ENCODE data around the gene UBE2J1. TPM values are rescaled to one million over a fixed set of nuclear protein-coding genes. Genes with fewer than 3 reads are reported as not detected.

The UBE2J1 gene
- total RNA-seq, 1 experiment from 2014 or later: 23.3 TPM

DNA sequence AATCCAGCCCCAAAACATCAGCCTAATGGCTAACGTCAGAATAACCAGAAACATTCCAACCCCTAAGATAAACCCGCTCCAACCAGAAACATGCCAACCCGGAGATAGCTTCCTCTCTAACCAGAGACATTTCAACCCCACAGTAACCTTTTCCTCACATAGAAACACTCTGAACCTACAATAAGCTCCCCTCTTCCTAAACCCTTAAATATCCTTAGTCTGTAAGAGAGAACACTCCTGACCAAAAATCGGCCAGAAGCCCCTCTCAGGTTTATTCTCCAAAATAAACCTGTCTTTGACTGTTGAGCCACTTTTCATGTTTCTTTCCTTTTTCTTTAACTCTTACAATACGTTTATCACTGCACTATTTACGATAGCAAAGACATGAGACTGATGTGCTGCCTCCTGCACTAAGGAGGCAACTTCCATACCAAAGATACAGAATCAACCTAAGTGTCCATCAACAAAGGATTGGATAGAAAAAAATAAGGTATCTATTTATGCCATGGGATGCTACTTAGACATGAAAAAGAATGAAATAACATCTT lies 32.4 kb downstream of the UBE2J1 start:
- H3K27ac ChIP-seq (ENCODE audit: low read depth, low read length): no peak overlapping the region
- BruUV-seq (replicated peaks): no TSS peak
- no peak for TF ChIP-seq SIN3A (IDR thresholded peaks at IDR 0.05; ENCODE audit: low read depth)
- no peak for TF ChIP-seq RAD21 (IDR thresholded peaks at IDR 0.05; ENCODE audit: low read depth)
- TF ChIP-seq JUND (IDR thresholded peaks at IDR 0.05): no peak
- TF ChIP-seq CBX3 (IDR thresholded peaks at IDR 0.05; ENCODE audit: low read depth): no peak
- no peak overlapping the region for H3K4me2 ChIP-seq (ENCODE audit: low read length)
- no peaks in the 10 kb centered on the region for H3K36me3 ChIP-seq (ENCODE audit: control insufficient read depth in 1 of 2, insufficient read depth in 2 of 2, low read length in 2 of 2)
- H3K9me2 ChIP-seq (ENCODE audit: insufficient read depth): 0 out of 2 replicates have a peak, but pooled peaks cover 3% of the 10 kb centered on the region
- H3K4me3 ChIP-seq (replicated peaks in 1 of 2; ENCODE audit: low read depth in 1 of 2, low read length in 2 of 2): no peak overlapping the region
- ATAC-seq: no peak
- no peaks in the 10 kb centered on the region for H3K4me1 ChIP-seq (ENCODE audit: control insufficient read depth in 1 of 2, insufficient read depth in 2 of 2, low read length in 2 of 2)
- no peak for DNase-seq (ENCODE audit: low read depth, low spot score)
- intact Hi-C loops (cut with micrococcal nuclease): no loop called here
- ChIA-PET RAD21 (ENCODE audit: low non-redundant PET in 1 of 2, low total read pairs in 2 of 2, uncharacterized antibody in 2 of 2, unreplicated experiment in 2 of 2) (no interaction called here), CTCF (no interaction called here), POLR2A (no interaction called here)
- H3K9me3 ChIP-seq (ENCODE audit: control insufficient read depth in 1 of 2, insufficient read depth in 1 of 2, low read depth in 1 of 2, low read length in 2 of 2): no peaks in the 10 kb centered on the region
- no peaks in the 10 kb centered on the region for H4K20me1 ChIP-seq (ENCODE audit: insufficient read depth)
- no peaks in the 10 kb centered on the region for H3K79me2 ChIP-seq (ENCODE audit: insufficient read depth, low read length)
- no peak overlapping the region for H3K9ac ChIP-seq (ENCODE audit: low read length)
- no peak overlapping the region for H2AFZ ChIP-seq (ENCODE audit: low read depth, low read length, poor library complexity, severe bottlenecking)
- no peaks in the 10 kb centered on the region for H3K27me3 ChIP-seq (ENCODE audit: insufficient read depth, low read length)

- Histone ChIP-seq H3K9me3 (ENCODE audit: control insufficient read depth in 1 of 2, insufficient read depth in 1 of 2, low read depth in 1 of 2, low read length in 2 of 2) (no peaks in the 10 kb centered on the region), H3K79me2 (ENCODE audit: insufficient read depth, low read length) (no peaks in the 10 kb centered on the region), H2AFZ (ENCODE audit: low read depth, low read length, poor library complexity, severe bottlenecking) (no peak overlapping the region), H3K4me1 (ENCODE audit: control insufficient read depth in 1 of 2, insufficient read depth in 2 of 2, low read length in 2 of 2) (peaks cover 1 to 7% of the 10 kb centered on the region in 2 experiments; a peak in 2 of 4 replicates), H3K9me2 (ENCODE audit: insufficient read depth) (no peaks in the 10 kb centered on the region), H3K4me3 (replicated peaks in 1 of 2; ENCODE audit: low read depth in 1 of 2, low read length in 2 of 2) (no peak overlapping the region), H3K4me2 (ENCODE audit: low read length) (no peak overlapping the region), H3K27ac (ENCODE audit: low read depth, low read length) (no peak overlapping the region), H4K20me1 (ENCODE audit: insufficient read depth) (no peaks in the 10 kb centered on the region), H3K36me3 (ENCODE audit: control insufficient read depth in 1 of 2, insufficient read depth in 2 of 2, low read length in 2 of 2) (no peaks in the 10 kb centered on the region), H3K9ac (ENCODE audit: low read length) (no peak overlapping the region), H3K27me3 (ENCODE audit: insufficient read depth, low read length) (no peaks in the 10 kb centered on the region)
- RAD21 ChIA-PET (ENCODE audit: low non-redundant PET in 1 of 2, low total read pairs in 2 of 2, uncharacterized antibody in 2 of 2, unreplicated experiment in 2 of 2): no interaction called here
- ATAC-seq: no peak
- POLR2A ChIA-PET: no interaction called here
- no peak for DNase-seq (ENCODE audit: low read depth, low spot score)
- intact Hi-C loops (cut with micrococcal nuclease): no loop called here
- no TSS peak for BruUV-seq (replicated peaks)
- CTCF ChIA-PET: no interaction called here
- TF ChIP-seq MAX (IDR thresholded peaks at IDR 0.05) (no peak), ZNF274 (IDR thresholded peaks at IDR 0.05; ENCODE audit: low read depth, low read length) (no peak), ZBTB33 (IDR thresholded peaks at IDR 0.05; ENCODE audit: extremely low read depth, insufficient replicate concordance, low read length) (no peak), CTCF (IDR thresholded peaks at IDR 0.05 in 2 of 3, conservative IDR thresholded peaks at IDR 0.05 in 1 of 3; ENCODE audit: borderline replicate concordance in 1 of 3, insufficient read depth in 1 of 3, low read depth in 2 of 3, low read length in 2 of 3) (no peak), SRF (IDR thresholded peaks at IDR 0.05; ENCODE audit: low read depth) (no peak), FOSL1 (IDR thresholded peaks at IDR 0.05; ENCODE audit: low read depth) (no peak), ELF1 (IDR thresholded peaks at IDR 0.05; ENCODE audit: borderline replicate concordance, low read depth) (no peak), CEBPB (IDR thresholded peaks at IDR 0.05; ENCODE audit: low read depth) (no peak)
- TF ChIP-seq, protein P1, sequence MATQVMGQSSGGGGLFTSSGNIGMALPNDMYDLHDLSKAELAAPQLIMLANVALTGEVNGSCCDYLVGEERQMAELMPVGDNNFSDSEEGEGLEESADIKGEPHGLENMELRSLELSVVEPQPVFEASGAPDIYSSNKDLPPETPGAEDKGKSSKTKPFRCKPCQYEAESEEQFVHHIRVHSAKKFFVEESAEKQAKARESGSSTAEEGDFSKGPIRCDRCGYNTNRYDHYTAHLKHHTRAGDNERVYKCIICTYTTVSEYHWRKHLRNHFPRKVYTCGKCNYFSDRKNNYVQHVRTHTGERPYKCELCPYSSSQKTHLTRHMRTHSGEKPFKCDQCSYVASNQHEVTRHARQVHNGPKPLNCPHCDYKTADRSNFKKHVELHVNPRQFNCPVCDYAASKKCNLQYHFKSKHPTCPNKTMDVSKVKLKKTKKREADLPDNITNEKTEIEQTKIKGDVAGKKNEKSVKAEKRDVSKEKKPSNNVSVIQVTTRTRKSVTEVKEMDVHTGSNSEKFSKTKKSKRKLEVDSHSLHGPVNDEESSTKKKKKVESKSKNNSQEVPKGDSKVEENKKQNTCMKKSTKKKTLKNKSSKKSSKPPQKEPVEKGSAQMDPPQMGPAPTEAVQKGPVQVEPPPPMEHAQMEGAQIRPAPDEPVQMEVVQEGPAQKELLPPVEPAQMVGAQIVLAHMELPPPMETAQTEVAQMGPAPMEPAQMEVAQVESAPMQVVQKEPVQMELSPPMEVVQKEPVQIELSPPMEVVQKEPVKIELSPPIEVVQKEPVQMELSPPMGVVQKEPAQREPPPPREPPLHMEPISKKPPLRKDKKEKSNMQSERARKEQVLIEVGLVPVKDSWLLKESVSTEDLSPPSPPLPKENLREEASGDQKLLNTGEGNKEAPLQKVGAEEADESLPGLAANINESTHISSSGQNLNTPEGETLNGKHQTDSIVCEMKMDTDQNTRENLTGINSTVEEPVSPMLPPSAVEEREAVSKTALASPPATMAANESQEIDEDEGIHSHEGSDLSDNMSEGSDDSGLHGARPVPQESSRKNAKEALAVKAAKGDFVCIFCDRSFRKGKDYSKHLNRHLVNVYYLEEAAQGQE (IDR thresholded peaks at IDR 0.05; ENCODE audit: low read depth): no peak
Observed at GRCh38 chr6:89317067-89317466, 35.5 kb downstream of the UBE2J1 start.
